Measurements from ENCODE around the gene C1QTNF12.
"Not testable (repeated sequence)": the region's sequence is repeated elsewhere in the genome, so short reads cannot be mapped to it uniquely, and the experiment has no call there.

The C1QTNF12 gene

GRCh38 chr1:1199141-1199960, 47.2 kb downstream of the C1QTNF12 start:
- DNase-seq (ENCODE audit: low spot score) = no peak

DNA sequence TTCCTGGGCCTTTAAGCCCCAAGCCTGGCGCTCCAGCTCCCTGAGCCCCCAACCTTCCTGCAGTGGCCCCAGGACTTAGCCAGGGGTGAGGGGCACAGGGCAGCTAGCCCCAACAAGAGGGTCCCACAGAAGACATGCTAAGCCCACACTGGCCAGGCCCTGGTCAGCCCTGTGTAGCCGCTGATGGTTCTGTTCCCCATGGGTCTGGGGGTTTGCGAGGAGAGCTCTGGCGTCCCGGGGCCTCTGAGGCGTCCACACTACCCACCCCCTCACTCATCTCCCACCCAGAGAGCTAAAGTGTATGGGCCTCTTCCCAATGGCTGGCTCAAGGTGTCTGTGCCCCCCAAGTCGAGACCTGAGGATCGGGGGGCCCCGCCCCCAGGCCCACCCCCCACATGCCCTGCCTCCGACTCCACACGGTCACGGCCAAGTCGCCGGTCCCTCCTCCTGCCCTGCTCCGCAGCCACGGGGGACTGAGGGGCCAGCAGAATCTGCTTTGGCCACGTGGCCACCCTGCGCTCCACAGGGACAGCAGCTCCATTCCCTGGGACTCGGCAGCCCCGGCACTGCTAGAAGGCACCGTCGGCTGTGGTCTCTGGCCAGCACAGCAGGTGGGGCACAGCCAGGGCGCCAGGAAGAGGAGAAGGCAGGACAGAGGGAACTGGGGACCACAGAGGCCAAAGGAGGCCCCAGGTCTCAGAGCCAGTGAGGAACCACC, 47.9 kb downstream of the C1QTNF12 start:
- DNase-seq (ENCODE audit: low spot score) = no peak

- no peak for DNase-seq (ENCODE audit: low spot score)
Measured at GRCh38 chr1:1197551-1198422, 48.7 kb downstream of the C1QTNF12 start.

GRCh38 chr1:1197188-1197500, 49.4 kb downstream of the C1QTNF12 start:
- DNase-seq (ENCODE audit: low spot score) = no peak

DNA sequence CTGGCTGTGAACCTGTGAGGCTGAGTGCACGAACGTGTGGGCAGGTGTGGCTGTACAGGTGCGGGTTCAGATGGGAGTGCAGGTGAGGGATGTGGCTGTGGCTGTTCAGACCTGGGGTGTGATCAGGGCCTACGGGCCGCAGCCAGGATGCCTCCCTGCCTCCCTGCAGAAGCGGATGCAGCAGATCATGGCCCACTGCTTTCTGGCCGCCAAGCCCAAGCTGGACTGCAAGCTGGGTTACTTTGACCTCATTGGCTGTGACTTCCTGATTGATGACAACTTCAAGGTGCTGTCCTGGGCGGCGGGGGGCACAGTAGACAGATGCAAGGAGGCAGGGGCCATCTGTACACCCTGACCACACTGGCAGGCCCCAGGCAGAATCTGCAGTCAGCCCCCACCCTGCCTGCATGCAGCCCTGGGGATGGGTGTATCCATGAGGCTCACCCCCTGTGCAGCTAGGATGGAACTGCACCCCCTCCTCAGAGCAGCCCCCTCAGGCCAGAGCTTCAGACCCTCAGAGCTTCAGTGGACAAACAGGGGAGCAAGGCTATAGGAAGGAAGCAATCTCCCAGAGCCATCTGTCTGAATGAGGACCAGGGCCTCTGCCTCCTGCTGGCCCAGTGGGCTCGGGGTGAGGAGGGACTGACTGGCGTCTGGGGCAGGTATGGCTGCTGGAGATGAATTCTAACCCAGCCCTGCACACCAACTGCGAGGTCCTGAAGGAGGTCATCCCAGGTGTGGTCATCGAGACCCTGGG, 49.9 kb downstream of the C1QTNF12 start:
- no peak for DNase-seq (ENCODE audit: low spot score)

- DNase-seq (ENCODE audit: low spot score) = not testable (repeated sequence)
Measured at GRCh38 chr1:1195726-1196125, 50.8 kb downstream of the C1QTNF12 start.

DNA sequence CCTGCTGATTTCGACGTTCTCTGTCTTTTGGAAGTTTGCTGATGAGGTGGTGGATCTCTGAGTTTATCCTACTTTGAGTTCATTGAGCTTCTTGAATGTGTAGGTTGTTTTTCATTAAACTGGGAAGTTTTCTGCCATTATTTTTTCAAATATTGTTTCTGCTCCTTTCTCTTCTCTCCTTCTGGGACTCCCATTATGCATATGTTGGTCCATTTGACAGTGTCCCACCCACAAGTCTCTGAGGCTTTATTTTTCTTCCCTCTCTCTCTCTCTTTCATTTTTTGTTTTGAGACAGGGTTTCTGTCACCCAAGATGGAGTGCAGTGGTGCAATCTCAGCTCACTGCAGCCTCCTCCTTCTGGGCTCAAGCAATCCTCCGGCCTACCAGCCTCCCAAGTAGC, 51.8 kb downstream of the C1QTNF12 start:
- no peak for DNase-seq (ENCODE audit: low spot score)
